Panc1 (cell line): ENCODE measurements around the gene RUNX3. TPM values are rescaled to one million over a fixed set of nuclear protein-coding genes. Genes with fewer than 3 reads are reported as not detected.

ENCODE experiments used
- microRNA-seq: library from miRNA; unstranded; fragments of <30 nt; microRNA quantifications from one replicate; pipeline ENCODE4 v1.1.0, GENCODE V29; 2020; ENCODE audit not compliant: unreplicated experiment
- total RNA-seq: library from RNA; stranded (reverse); gene quantifications from one replicate; pipeline ENCODE4 v1.2.1, GENCODE V29; 2021; ENCODE audit not compliant: unreplicated experiment

RUNX3 gene
- total RNA-seq, 1 experiment from 2014 or later, result 0.10 TPM

Small RNA genes lying within 50 kb of the gene (microRNA-seq; reads per million reads assigned to microRNA genes)
- gene MIR6731, result not detected

Other genes starting within 250 kb of the RUNX3 start
- gene CLIC4, start 184.8 kb downstream of the RUNX3 start, total RNA-seq, result 123 TPM